GM19043 (cell line): Measurements from ENCODE around the gene SELPLG.
"Not testable (repeated sequence)": the region's sequence is repeated elsewhere in the genome, so short reads cannot be mapped to it uniquely, and the experiment has no call there.

Experiments used
- ATAC-seq: cut with Tn5 transposase; IDR thresholded peaks from one replicate; pipeline ENCODE4 v1.9.1; 2021; ENCODE audit warnings: low read depth; ENCODE audit not compliant: unreplicated experiment

The SELPLG gene

DNA sequence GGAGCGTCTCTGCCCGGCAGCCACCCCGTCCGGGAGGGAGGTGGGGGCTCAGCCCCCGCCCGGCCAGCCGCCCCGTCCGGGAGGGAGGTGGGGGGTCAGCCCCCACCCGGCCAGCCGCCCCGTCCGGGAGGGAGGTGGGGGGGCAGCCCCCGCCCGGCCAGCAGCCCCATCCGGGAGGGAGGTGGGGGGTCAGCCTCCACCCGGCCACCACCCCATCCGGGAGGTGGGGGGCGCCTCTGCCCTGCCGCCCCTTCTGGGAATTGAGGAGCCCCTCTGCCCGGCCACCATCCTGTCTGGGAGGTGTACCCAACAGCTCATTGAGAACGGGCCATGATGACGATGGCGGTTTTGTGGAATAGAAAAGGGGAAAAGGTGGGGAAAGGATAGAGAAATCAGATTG, 22.6 kb upstream of the SELPLG start:
- not testable (repeated sequence) for ATAC-seq

DNA sequence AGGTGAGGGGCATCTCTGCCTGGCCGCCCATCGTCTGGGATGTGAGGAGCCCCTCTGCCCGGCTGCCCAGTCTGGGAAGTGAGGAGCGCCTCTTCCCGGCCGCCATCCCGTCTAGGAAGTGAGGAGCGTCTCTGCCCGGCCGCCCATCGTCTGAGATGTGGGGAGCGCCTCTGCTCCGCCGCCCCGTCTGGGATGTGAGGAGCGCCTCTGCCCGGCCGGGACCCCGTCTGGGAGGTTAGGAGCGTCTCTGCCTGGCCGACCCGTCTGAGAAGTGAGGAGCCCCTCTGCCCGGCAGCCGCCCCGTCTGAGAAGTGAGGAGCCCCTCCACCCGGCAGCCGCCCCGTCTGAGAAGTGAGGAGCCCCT, 22.1 kb upstream of the SELPLG start:
- not testable (repeated sequence) for ATAC-seq

DNA sequence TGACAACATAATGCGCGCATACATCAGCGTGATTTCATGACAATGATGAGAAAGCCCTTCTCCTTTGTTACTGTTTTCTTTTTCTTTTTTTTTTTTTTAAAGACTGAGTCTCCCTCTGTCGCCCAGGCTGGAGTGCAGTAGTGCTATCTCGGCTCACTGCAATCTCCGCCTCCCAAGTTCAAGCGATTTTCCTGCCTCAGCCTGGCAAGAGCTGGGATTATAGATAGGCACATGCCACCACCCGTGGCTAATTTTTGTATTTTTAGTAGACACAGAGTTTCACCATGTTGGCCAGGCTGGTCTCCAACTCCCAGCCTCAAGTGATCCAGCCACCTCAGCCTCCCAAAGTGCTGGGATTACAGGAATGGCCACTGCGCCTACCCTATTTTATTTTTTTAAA, 20.9 kb upstream of the SELPLG start:
- not testable (repeated sequence) for ATAC-seq

DNA sequence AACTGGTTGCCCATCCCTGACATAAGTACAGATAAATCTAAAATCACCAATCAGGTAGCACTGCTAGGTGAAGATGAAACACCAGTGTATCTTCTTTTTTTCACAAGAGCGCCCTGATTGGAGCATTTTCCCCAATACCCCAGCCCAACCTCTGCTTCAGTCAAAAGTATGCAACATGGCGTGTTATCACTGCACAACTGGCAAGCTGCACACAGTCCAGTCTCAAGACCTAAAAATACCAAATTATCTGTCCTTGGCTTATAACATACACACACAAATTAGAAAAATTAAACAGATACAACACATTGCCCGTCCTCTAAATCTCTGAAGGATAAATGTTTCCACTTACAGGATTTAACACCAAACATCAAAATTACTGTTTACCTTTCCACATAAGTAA, 20.2 kb upstream of the SELPLG start:
- ATAC-seq: no peak

DNA sequence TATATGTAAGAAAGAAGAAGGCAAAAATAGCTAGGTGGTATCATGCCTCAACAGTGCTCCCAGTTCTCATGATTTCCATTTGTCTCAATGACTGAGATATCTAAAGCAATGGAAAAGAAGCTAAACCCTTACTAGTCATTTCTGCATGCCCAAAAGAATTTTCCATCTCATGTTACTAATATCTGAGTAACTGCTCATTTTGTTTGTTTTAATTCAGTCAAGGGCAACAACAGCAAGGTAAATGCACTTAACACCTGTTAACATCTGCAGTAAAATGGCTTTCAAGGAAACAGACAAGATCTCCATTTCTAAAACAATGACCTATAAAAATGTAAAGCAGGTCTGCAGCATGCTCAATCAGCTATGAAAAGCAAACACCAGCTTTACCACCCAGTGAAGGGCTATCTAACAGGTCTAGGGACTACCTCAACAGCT, 19.4 kb upstream of the SELPLG start:
- no peak for ATAC-seq

DNA sequence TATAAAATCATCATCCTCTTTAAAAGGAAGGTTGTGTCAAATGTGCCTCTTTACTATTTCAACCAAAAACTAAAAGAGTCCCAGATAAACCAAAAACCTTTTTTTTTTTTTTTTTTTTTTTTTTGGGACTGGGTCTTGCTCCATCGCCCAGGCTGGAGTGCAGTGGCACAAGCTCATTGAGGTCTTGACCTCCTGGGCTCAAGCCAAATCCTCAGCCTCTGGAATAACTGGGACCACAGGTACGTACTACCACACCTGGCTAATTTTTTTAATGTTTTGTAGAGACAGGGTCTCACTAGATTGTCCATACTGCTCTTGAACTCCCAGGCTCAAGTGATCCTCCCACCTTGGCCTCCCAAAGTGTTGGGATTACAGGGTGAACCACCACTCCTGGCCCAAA, 16.4 kb upstream of the SELPLG start:
- ATAC-seq: no peak

DNA sequence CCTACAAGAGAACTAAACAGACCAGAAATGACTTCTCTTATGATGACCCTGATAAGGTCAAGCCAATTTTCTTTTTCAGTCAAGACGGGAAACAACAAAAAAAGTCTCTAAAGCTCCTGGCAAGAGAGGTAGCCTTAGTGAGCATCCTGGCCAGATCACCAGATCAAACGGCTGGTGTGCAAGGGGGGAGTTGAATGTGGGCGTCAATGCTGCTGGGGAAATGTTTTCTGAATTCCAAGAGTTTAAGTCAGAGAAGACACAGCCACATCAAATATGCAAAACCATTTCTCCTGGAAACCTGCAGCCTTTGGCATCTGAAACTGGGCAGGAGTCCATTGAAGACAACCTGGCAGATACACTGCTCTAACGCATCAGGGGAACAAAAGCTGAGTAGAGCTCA, 16.0 kb upstream of the SELPLG start:
- ATAC-seq: no peak

DNA sequence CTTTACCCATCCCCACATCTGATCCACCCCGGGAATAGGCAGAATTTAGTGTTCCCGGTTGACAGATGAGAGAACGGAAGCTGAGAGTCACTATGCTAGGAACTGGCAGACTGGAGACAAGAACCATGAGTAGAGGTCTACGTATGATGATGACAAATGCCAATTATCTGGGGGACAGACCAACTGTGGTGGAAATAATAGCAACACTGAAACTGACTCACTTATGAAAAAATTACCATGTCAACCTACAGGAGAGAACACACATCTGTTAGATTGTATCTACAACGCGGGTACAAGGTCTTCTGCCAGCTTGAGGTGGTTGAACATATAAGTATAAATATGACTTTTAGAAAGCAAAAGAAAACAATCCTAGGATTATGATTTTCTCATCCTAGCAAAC, 15.4 kb upstream of the SELPLG start:
- no peak for ATAC-seq

DNA sequence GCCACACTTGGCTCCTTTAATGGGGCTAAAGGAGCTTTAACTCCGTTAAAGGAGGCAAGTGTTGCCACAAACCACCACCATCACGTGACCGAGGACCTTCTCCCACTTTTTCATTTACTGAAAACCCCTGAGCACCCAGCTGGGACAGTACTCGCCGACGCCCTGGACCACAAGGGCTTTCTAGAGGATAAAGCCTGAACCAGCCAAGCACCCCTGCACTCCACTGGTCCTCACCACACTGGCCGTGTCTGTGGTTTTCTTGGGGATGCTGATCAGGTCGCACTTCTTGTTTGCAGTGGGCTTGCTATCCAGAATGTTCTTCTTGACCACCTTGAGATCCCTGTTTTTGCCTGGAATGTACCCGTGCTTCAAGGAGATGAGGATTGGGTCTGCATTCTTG, 14.7 kb upstream of the SELPLG start:
- no peak for ATAC-seq

DNA sequence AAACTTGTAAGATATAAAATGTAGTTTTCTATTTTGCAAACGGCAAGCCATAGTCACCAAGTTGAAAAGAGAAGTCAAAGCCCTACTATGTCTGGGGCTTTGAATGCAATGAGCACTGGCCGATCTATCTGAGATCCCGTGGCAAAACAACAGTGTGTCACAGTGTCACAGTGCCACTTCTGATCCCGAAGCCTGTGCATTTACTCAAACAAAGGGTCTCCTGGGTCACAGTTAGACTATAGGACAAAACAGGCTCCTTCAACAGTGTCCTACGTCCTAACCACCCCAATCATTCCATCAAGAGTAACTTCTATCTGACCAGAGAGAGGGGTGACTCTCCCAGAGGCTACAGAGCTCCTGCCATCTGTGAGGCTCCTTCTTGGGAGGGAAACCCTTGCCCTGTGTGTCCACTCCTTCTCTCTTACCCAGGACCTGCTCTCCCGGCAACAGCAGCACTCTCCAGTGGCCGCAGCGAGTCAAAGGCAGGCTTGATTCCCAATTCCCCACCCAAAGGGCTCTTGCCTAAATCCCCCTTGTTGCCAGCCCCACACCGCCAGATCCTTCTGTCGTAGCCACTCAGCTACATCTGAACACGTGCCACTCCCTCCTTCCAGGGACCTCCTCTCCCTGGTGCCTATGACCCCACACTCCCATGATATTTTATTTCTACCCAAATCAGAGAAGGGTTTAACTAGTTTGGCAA, 14.0 kb upstream of the SELPLG start:
- ATAC-seq: no peak

DNA sequence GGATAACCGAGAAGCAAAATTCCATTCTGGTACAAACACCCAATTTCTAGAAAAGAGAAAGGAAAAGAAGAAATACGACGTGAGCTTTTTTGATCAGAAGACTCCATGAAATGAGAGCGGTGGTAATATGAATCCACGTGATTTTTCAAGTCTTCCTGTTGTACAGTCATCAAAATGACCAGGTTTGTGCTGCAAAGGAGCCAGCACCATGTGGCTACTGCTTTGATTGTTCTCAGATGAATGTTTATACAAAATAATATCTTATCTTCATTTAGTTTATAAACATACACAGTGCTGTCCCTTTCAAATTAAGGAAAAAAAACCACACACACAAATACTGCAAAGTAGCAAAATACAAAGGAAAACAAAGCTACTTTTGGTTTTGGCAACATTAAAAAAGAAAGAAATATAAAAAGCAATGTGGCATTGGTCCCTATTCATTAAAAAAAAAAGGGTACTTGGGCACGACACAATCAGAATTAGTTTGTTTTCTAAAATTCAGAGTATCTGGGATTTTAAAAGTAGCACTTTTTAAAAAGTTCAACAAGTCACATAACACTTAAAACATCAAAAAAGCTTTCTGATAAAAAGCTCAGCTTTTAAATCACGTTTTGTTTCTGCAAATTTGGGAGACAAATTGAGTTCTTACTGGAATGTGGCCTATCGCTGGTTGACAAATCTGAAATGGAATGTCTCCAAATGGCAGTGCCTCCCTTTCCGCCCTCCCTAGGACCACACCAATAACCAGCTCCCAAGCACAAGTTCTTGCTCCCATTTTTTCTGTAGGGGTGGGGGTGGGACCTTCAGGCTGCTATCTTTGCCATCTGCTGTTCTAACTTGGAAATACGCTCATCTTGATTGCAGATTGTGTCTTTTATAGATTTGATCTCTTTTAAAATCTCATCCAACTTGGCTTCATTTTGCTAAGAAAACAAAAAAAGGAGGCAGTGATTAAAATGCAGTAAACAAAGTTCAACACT, 13.2 kb upstream of the SELPLG start:
- ATAC-seq: no peak

DNA sequence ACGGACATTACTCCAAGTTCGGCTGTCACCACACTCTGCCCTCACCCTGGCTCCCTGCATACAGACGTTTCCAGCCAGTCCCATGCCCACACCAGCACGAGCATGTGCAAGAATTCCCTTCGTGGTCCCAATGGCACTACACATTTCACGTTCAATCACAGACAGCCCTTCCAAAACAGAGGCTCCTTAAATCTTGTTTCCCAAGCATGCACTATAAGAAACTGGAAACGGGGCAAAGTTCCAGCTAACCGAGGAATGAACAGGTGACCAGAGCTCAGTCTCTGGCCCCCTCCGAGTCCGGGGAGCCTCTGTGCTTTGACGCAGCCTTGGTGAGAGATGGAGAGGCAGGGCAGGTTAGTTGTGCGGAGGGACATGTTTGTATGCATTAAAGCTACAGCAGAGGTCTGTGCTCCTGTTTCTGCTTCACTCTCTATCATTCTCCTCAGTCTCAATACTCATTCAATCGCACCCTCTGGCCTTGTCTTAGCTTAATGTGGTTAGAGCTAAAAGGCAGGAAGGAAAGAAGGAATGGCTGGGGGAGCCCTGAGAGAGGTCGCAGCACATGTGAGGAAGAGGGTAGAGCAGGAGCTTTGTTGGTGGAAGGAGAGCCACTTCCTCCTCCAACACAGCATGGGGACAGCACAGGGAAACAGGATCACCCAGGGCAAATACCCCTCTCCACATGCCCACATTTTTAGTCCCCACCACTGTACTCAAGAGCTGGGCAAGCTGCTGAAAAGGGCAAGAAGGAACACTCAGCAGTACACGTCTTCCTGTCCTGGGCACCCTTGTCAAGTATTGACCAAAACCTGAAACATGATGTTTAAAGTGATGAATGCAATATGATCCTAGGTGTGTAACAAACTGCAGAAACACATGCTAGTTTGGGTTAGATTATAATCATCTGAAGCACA, 12.2 kb upstream of the SELPLG start:
- ATAC-seq: no peak

DNA sequence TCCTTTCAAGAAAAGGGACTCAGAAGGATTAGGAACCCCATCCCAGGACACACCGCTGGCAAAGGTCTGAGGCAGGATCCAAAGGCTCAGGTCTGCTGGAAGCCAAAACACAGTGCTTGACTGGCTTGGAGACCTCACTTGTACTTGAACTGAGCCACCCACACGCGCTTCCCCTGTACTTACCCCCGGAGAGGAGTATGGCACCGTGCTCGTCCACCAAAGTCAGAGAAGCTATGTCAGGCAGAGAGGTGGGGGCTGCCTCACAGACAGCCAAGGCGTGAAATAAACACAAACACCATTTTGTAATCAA, 11.1 kb upstream of the SELPLG start:
- no peak for ATAC-seq

DNA sequence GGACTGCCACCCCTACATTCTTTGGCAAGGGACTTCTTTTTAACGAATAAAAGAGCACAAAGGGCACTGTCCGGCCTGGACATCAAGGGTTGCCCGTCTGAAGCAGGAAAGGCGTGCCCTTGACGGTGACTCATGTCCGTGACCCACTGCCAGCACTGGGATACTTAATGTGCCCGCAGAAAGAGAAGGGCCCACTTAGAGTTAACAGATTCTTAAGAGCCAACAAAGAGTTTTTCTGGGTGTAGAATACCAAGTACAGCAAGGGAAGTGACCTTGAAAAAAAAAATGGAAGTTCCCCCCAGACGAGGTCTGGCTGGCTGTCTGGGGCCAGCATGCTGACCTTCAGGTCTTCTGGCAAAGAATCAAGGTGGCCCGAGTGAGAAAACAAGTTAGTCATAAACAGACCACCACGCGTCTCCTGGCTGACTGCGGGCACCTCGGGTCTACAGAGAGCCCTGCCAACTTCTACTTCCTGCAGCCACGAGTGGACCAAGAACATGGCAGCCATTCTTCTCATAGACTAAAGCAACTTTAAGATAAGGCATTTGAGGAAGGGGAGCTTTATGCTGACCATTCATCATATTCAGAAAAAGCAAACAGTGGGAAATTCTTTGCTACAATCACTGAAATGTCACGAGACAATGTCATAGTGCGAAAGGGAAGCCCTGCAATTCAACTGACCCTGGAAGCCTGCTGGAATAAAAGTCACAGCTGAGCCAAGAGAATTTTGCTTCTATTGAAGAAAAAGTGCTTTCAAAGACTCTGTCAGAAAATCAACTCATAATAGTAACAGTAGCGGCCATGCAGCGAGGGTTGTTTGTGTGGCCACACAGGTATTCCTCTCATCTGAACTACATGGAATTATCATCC, 10.5 kb upstream of the SELPLG start:
- ATAC-seq: no peak

DNA sequence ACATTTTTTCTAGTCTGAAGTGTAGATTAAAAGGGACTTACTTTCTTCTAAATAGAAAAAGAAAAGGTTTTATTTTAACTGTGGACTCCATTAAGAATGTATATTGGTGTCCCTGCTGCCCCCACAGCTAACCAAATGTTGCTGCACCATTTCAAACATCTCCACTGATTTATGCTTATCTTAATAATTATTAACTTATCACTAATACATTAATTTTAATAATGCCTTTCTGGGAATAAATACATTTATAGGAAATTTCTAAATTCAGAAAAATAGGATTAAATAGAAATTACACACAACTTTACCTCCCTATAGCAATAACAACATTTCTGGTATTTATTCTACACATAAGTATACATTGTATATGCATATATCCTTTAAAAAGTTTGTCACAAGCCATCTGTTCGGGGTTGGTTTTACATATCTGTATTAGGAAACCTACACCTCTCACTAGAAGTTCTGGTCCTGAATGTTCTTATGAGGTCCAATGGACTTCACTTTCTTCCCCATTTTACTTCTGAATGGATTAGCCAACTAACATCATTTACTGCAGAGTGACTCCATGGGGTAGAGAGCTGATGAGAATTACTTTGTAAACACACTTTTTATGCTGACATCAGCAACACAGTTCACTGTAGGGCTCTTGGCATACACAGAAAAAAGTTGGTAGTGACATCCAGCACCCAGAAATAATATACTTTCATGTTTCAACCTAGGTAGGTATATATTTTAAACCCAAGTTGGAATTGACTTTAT, 9.4 kb upstream of the SELPLG start:
- no peak for ATAC-seq

DNA sequence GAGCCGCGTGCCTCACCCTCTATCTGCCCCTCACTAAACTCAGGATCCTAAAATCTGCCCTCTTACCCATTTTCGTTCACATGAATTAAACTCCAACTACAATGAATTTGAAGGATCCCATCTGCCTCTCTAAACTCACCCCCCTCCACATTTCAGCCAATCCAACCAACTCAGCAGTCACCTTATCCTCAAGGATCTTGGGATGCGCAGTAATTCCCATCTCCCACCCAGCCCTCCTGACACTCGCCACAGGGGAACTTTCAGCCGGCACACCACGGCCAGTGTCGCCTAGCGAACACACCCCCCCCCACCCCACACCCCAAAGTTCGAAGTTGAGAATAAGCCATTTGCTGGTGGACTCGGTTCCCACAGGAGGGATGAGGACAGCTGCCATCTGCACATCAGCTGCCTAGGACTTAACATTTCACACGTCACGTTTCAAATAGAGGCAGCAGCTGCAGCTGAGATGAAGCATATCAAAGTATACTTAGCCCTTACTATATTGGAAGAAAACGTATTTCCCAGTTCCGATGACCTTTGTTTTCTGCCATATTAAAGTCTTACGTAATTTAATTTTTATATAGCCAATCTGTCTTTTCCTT, 8.7 kb upstream of the SELPLG start:
- no peak for ATAC-seq

DNA sequence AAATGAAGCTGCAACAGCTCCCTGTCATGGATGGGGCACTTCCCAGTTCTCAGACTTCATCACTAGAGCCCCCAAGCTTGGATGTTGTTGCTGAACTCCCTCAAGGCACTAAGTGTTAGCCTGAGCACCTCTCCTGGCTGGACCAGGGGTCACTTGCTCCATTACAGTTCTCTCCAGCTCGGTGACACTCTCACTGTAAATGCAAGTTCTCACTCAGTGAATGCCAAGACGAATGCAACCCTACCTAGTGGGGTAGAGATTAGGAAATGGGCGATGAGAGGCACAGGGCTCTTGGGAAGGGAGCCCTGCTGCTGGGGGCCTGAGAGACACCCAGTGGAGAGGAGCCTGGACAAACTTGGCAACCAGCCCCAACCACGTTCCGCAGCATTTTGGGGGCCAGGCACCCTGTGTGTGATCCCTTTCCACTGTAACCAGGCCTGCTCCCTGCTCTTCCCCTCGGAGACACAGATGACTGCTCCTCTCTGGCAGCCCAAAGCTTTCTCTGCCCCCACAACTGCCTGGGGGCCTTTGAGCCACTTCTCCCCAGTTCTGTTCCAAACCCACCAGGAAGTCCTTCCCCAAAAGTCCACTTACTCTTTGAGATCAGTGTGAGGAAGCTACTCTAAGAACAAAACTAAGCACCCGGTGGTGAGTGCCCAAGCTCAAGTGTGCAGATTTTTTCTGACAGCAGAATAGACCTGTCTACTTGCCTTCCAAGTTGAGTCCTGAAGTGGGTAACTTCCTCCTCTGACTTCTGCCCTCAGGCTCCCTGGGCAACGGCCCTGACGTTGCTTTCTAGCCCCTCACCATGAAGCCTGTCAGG, 8.0 kb upstream of the SELPLG start:
- no peak for ATAC-seq

DNA sequence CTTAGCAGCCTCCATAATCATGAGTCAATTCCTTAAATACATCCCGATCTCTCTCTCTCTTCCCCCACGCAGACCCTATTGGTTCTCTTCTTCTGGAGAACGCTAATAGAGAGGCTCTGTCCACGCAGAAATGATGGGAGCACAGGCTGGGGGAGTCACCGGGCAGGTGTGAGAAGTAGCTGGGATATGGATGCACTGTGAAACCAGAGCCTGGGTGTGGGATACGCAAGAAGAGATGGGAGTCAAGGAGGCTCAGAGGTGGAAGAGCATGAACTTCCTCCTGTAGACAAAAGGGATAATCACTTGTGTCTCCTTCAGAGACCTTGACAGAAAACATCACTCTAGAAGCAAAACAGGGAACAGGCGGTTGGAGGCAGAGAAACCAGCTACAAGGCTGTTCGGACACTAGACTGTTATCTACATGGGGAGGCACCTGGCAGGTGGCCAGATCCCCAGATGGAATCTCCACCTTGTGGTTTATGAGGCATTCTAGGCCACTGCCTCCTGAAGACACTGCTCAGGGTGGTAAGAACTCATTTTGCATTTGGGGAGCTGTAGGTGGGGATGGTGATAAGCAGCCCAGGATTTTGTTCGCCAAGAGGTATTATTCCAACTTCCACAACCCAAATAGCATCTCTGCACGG, 7.2 kb upstream of the SELPLG start:
- ATAC-seq: no peak
